AG04450 (cell line): ENCODE data around the gene PREX1. TPM values are rescaled to one million over a fixed set of nuclear protein-coding genes. Genes with fewer than 3 reads are reported as not detected.
"Not testable (repeated sequence)": the region's sequence is repeated elsewhere in the genome, so short reads cannot be mapped to it uniquely, and the experiment has no call there.

ENCODE experiments used
- CTCF ChIA-PET: fragments of 300-600, 350-600 bp; formaldehyde crosslinking; extraction: SDS; loops from one replicate; lab custom pipeline; 2022; ENCODE audit warnings: antibody characterized with exemption, inconsistent platforms; lab: Charles Lee
- POLR2A ChIA-PET: fragments of 350-600 bp; formaldehyde crosslinking; extraction: SDS; loops from one replicate; lab custom pipeline; 2021; ENCODE audit warnings: antibody characterized with exemption, inconsistent platforms; lab: Yijun Ruan, JAX
- DNase-seq: peaks from one replicate; pipeline ENCODE4 v3.0.0-alpha.2; 2011; ENCODE audit warnings: low read depth, low spot score
- H3K27ac ChIP-seq: one replicate; pipeline ENCODE4 v1.5.1; 2012; ENCODE audit warnings: low read depth, low read length, control low read depth
- H3K27me3 ChIP-seq: one replicate; pipeline ENCODE4 v1.6.0; 2012; ENCODE audit warnings: low read length; ENCODE audit not compliant: control insufficient read depth, insufficient read depth
- H3K4me3 ChIP-seq: 2 replicates; pipeline ENCODE4 v1.5.1; 2011; ENCODE audit warnings: mild to moderate bottlenecking, low read depth, low read length, control low read depth
- H3K9me3 ChIP-seq: 2 replicates; pipeline ENCODE4 v1.5.1; 2012; ENCODE audit warnings: low read length; ENCODE audit not compliant: control insufficient read depth, insufficient read depth
- CTCF ChIP-seq: IDR thresholded peaks from 2 replicates; pipeline ENCODE4 v1.5.1; 2011; ENCODE audit warnings: low read depth, low read length, control low read depth, inconsistent platforms
- polyA plus RNA-seq: library from polyadenylated mRNA; depleted of rRNA; stranded (reverse); fragments of >200 nt; gene quantifications from 2 replicates; pipeline ENCODE4 v1.2.3, GENCODE V29; 2011

The PREX1 gene
- polyA plus RNA-seq, 1 experiment = 0.69 TPM

GRCh38 chr20:48829940-48830339 lies 2.1 kb upstream of the PREX1 start:
- H3K27ac ChIP-seq = no peak overlapping the region
- no peaks in the 10 kb centered on the region for H3K9me3 ChIP-seq
- CTCF ChIA-PET = interaction anchor here (0.8 to 1.6 kb wide), 3 partner anchors 75 to 209 kb away, joined by 3 to 5 read pairs (median 5); no protein-coding TSS in a partner anchor
- no peak for TF ChIP-seq CTCF
- no peak overlapping the region for H3K4me3 ChIP-seq
- H3K27me3 ChIP-seq = peaks cover 20% of the 10 kb centered on the region
- DNase-seq = no peak
- POLR2A ChIA-PET = no interaction called here

- DNase-seq = no peak
- TF ChIP-seq CTCF = no peak
- H3K27ac ChIP-seq = no peak overlapping the region
- ChIA-PET CTCF (interaction anchor here (0.8 to 1.8 kb wide), 2 partner anchors 76 to 171 kb away, joined by 6 read pairs; no protein-coding TSS in a partner anchor), POLR2A (interaction anchor here (0.6 kb wide), 1 partner anchor 1284 kb away, joined by 6 read pairs; no protein-coding TSS in a partner anchor)
- H3K9me3 ChIP-seq = no peaks in the 10 kb centered on the region
- H3K27me3 ChIP-seq = peaks cover 20% of the 10 kb centered on the region
- H3K4me3 ChIP-seq = peak overlapping the region; percentile 60
Observed at GRCh38 chr20:48828734-48829460, 1.1 kb upstream of the PREX1 start.

GRCh38 chr20:48826883-48827771 lies 672 bp downstream of the PREX1 start:
- TF ChIP-seq CTCF = no peak
- ChIA-PET CTCF (interaction anchor here (0.9 to 1.8 kb wide), 3 partner anchors 78 to 170 kb away, joined by 3 to 6 read pairs (median 6); no protein-coding TSS in a partner anchor), POLR2A (no interaction called here)

GRCh38 chr20:48826480-48826879 lies 1.3 kb downstream of the PREX1 start:
- H3K4me3 ChIP-seq, H3K9me3 ChIP-seq, H3K27ac ChIP-seq, POLR2A ChIA-PET, DNase-seq: not testable (repeated sequence)
- CTCF ChIA-PET = interaction anchor here (0.9 to 1.2 kb wide), 2 partner anchors 78 to 169 kb away, joined by 3 to 6 read pairs; no protein-coding TSS in a partner anchor
- H3K27me3 ChIP-seq = peaks cover 23% of the 10 kb centered on the region

More at GRCh38 chr20:48826883-48827771, 672 bp downstream of the PREX1 start:
- Histone ChIP-seq H3K4me3 (peak overlapping the region; percentile 57), H3K9me3 (no peaks in the 10 kb centered on the region), H3K27me3 (peaks cover 20% of the 10 kb centered on the region), H3K27ac (no peak overlapping the region)
- DNase-seq = no peak

- Histone ChIP-seq H3K27me3 (peaks cover 23% of the 10 kb centered on the region), H3K4me3 (no peak overlapping the region), H3K27ac (no peak overlapping the region), H3K9me3 (no peaks in the 10 kb centered on the region)
- no peak for DNase-seq
- CTCF ChIA-PET = interaction anchor here (1.2 kb wide), 1 partner anchor 169 kb away, joined by 6 read pairs; no protein-coding TSS in a partner anchor
- TF ChIP-seq CTCF = no peak
- POLR2A ChIA-PET = no interaction called here
Observed at GRCh38 chr20:48826069-48826468, 1.7 kb downstream of the PREX1 start.
